H1 (cell line): ENCODE measurements around the gene APOL6. TPM values are rescaled to one million over a fixed set of nuclear protein-coding genes. Genes with fewer than 3 reads are reported as not detected.

Experiments used
- CTCF ChIA-PET: fragments of 300-600 bp; sonication (Branson Sonifier 250); formaldehyde crosslinking; loops from one replicate; lab custom pipeline; 2021; ENCODE audit not compliant: partially characterized antibody; lab: Charles Lee
- POLR2A ChIA-PET: fragments of 300-600 bp; sonication (Branson Sonifier 250); formaldehyde crosslinking; loops from one replicate; lab custom pipeline; 2021; ENCODE audit warnings: inconsistent platforms; ENCODE audit not compliant: partially characterized antibody; lab: Charles Lee
- DNase-seq, 2 experiments: peaks; one replicate each; pipeline versions ENCODE4 v3.0.0 to v3.0.0-alpha.2; 2010 to 2022; ENCODE audit warnings: low spot score in 2 of 2, low read depth in 1 of 2, mixed read lengths in 1 of 2
- FAIRE-seq: peaks from 2 replicates; lab custom pipeline; 2011; peaks lifted over from hg19 to GRCh38; lab: Jason Lieb, UNC
- H2AFZ ChIP-seq: 2 replicates; pipeline ENCODE4 v1.8.1; 2012; ENCODE audit warnings: low read length, inconsistent platforms
- H2AK5ac ChIP-seq: 2 replicates; pipeline ENCODE4 v1.6.1; 2013; ENCODE audit warnings: low read depth, low read length
- H2BK120ac ChIP-seq: replicated peaks from 2 replicates; pipeline ENCODE3; 2013; ENCODE audit warnings: low read depth, low read length, inconsistent platforms
- H2BK12ac ChIP-seq: 2 replicates; pipeline ENCODE4 v1.6.1; 2013; ENCODE audit warnings: low read depth, low read length
- H2BK15ac ChIP-seq: 2 replicates; pipeline ENCODE4 v1.6.1; 2013; ENCODE audit warnings: low read length
- H2BK20ac ChIP-seq: 2 replicates; pipeline ENCODE4 v1.6.1; 2013; ENCODE audit warnings: low read length
- H2BK5ac ChIP-seq: 2 replicates; pipeline ENCODE4 v1.6.1; 2013; ENCODE audit warnings: low read depth, low read length
- H3K14ac ChIP-seq: 2 replicates; pipeline ENCODE4 v1.6.1; 2013; ENCODE audit warnings: inconsistent platforms; ENCODE audit not compliant: insufficient read length
- H3K18ac ChIP-seq: 2 replicates; pipeline ENCODE4 v1.6.1; 2013; ENCODE audit warnings: low read length; ENCODE audit errors: extremely low read depth
- H3K23ac ChIP-seq: 2 replicates; pipeline ENCODE4 v1.6.1; 2013; ENCODE audit warnings: inconsistent platforms; ENCODE audit not compliant: insufficient read length
- H3K23me2 ChIP-seq: 2 replicates; pipeline ENCODE4 v1.6.1; 2013; ENCODE audit warnings: low read depth, low read length
- H3K27ac ChIP-seq: 2 replicates; pipeline ENCODE4 v1.6.1; 2011; ENCODE audit warnings: low read depth, low read length, inconsistent platforms
- H3K27me3 ChIP-seq, 4 experiments: replicated peaks in 1 of 4; 1 replicate in 1 of 4; 2 replicates in 3 of 4; pipeline versions ENCODE4 v1.6.1 to v1.8.1; 2011 to 2013; ENCODE audit warnings: low read length in 3 of 4, mild to moderate bottlenecking in 3 of 4, inconsistent platforms in 2 of 4, mixed read lengths in 2 of 4, moderate library complexity in 1 of 4; ENCODE audit not compliant: control insufficient read depth in 3 of 4, insufficient read depth in 3 of 4; ENCODE audit errors: extremely low read depth in 1 of 4
- H3K36me3 ChIP-seq, 4 experiments: 2 replicates each; pipeline versions ENCODE4 v1.6.1 to v1.8.1; 2011 to 2013; ENCODE audit warnings: mild to moderate bottlenecking in 4 of 4, low read length in 3 of 4, moderate library complexity in 2 of 4, control low read depth in 1 of 4, inconsistent platforms in 1 of 4; ENCODE audit not compliant: insufficient read depth in 4 of 4, control insufficient read depth in 2 of 4
- H3K4ac ChIP-seq: replicated peaks from 2 replicates; pipeline ENCODE3; 2013; ENCODE audit warnings: low read length, low read depth, mixed read lengths, inconsistent platforms; ENCODE audit not compliant: insufficient read length
- H3K4me1 ChIP-seq, 4 experiments: replicated peaks in 1 of 4; 1 replicate in 1 of 4; 2 replicates in 3 of 4; pipeline versions ENCODE4 v1.6.1 to v1.8.1; 2011 to 2013; ENCODE audit warnings: low read length in 3 of 4, inconsistent platforms in 2 of 4, mixed read lengths in 1 of 4; ENCODE audit not compliant: insufficient read depth in 4 of 4, control insufficient read depth in 3 of 4
- H3K4me2 ChIP-seq, 2 experiments: 2 replicates each; pipeline versions ENCODE4 v1.6.1 to v1.8.1; 2011 to 2013; ENCODE audit warnings: low read depth in 2 of 2, low read length in 2 of 2, control low read depth in 1 of 2, inconsistent platforms in 1 of 2, mild to moderate bottlenecking in 1 of 2; ENCODE audit not compliant: insufficient read depth in 1 of 2
- H3K4me3 ChIP-seq, 4 experiments: fragments of 200-600, 300-600 bp in 1 of 4; sonication (generic), shearing (Covaris generic), sonication (Bioruptor Twin) in 1 of 4; 2 replicates each; pipeline versions ENCODE4 v1.5.1 to v1.8.1; 2011 to 2016; ENCODE audit warnings: low read length in 4 of 4, low read depth in 3 of 4, control low read depth in 2 of 4, inconsistent platforms in 2 of 4, mild to moderate bottlenecking in 2 of 4, mixed read lengths in 1 of 4, moderate library complexity in 1 of 4; ENCODE audit not compliant: insufficient read depth in 2 of 4; ENCODE audit errors: extremely low read depth in 1 of 4
- H3K56ac ChIP-seq: replicated peaks from 2 replicates; pipeline ENCODE3; 2013; ENCODE audit warnings: low read depth, mild to moderate bottlenecking, mixed read lengths, low read length, inconsistent platforms; ENCODE audit not compliant: insufficient read length
- H3K79me1 ChIP-seq: 2 replicates; pipeline ENCODE4 v1.6.1; 2013; ENCODE audit warnings: low read depth, low read length, control low read depth
- H3K79me2 ChIP-seq, 2 experiments: 2 replicates each; pipeline versions ENCODE4 v1.6.1 to v1.8.1; 2012 to 2013; ENCODE audit warnings: low read length in 2 of 2, mild to moderate bottlenecking in 2 of 2, inconsistent platforms in 1 of 2; ENCODE audit not compliant: insufficient read depth in 2 of 2, control insufficient read depth in 1 of 2
- H3K9ac ChIP-seq, 4 experiments: replicated peaks in 1 of 4; 1 replicate in 1 of 4; 2 replicates in 3 of 4; pipeline versions ENCODE4 v1.6.1 to v1.8.1; 2011 to 2013; ENCODE audit warnings: low read depth in 3 of 4, low read length in 3 of 4, control low read depth in 2 of 4, mild to moderate bottlenecking in 2 of 4, moderate library complexity in 2 of 4, inconsistent platforms in 1 of 4; ENCODE audit errors: extremely low read depth in 1 of 4
- H3K9me3 ChIP-seq, 2 experiments: 2 replicates each; pipeline versions ENCODE4 v1.6.1 to v1.8.1; 2012 to 2013; ENCODE audit warnings: mild to moderate bottlenecking in 2 of 2, moderate library complexity in 2 of 2, control low read depth in 1 of 2, inconsistent platforms in 1 of 2, low read depth in 1 of 2, low read length in 1 of 2, mixed read lengths in 1 of 2; ENCODE audit not compliant: insufficient read depth in 2 of 2
- H4K20me1 ChIP-seq, 2 experiments: replicated peaks in 1 of 2; 2 replicates each; pipeline versions ENCODE3 to v1.8.1; 2011 to 2013; ENCODE audit warnings: inconsistent platforms in 2 of 2, low read length in 2 of 2, mild to moderate bottlenecking in 1 of 2; ENCODE audit not compliant: insufficient read depth in 2 of 2, control insufficient read depth in 1 of 2
- H4K5ac ChIP-seq: 2 replicates; pipeline ENCODE4 v1.6.1; 2013; ENCODE audit warnings: low read length, low read depth, mixed read lengths, inconsistent platforms; ENCODE audit not compliant: insufficient read length
- H4K8ac ChIP-seq: 2 replicates; pipeline ENCODE4 v1.8.0; 2013; ENCODE audit warnings: mild to moderate bottlenecking, moderate library complexity, low read length, inconsistent platforms; ENCODE audit not compliant: insufficient read depth; ENCODE audit errors: extremely low read depth
- H4K91ac ChIP-seq: replicated peaks from 2 replicates; pipeline ENCODE3; 2013; ENCODE audit warnings: low read length, mixed read lengths, inconsistent platforms; ENCODE audit not compliant: insufficient read length
- RXRA ChIP-seq: IDR thresholded peaks from 2 replicates; pipeline ENCODE4 v1.6.1; 2011; ENCODE audit warnings: low read depth, mild to moderate bottlenecking, low read length, moderate library complexity; ENCODE audit not compliant: insufficient read depth
- TEAD4 ChIP-seq: IDR thresholded peaks from 2 replicates; pipeline ENCODE4 v1.6.1; 2012; ENCODE audit warnings: low read depth, low read length, inconsistent platforms, mixed read lengths
- WGBS, 2 experiments: shearing (Covaris generic) in 1 of 2; methylation state at CpG; one replicate each; pipeline versions ENCODE4 v1.1.6 to v1.1.7; 2013 to 2015; ENCODE audit warnings: low lambda C conversion rate in 2 of 2, mixed read lengths in 2 of 2, inconsistent platforms in 1 of 2, low coverage in 1 of 2, missing lambda C conversion rate in 1 of 2; ENCODE audit not compliant: insufficient replicate concordance in 2 of 2, insufficient coverage in 1 of 2, insufficient read length in 1 of 2; ENCODE audit errors: extremely low coverage in 1 of 2, missing lambda C conversion rate in 1 of 2; 5-methylcytosine and 5-hydroxymethylcytosine counted together
- polyA plus RNA-seq, 7 experiments: library from polyadenylated mRNA; depleted of rRNA in 3 of 7; stranded (reverse) in 5 of 7; unstranded in 2 of 7; fragments of >200 nt in 5 of 7; fragments of 200-250 nt in 2 of 7; gene quantifications; 1 replicate in 5 of 7; 2 replicates in 1 of 7; 4 replicates in 1 of 7; pipeline versions ENCODE4 v1.2.1 to v1.2.3, GENCODE V29; 2011 to 2013; ENCODE audit warnings: missing spikeins in 2 of 7, mixed read lengths in 2 of 7
- total RNA-seq: library from RNA; stranded (reverse); fragmentation: NEBNext Ultra II Directional; extraction: Animal tissue kit (Norgen Biotek cat#: 25700); gene quantifications from 2 replicates; pipeline ENCODE4 v1.2.1, GENCODE V29; 2021

The APOL6 gene
- total and polyA plus RNA-seq, 2 of the 8 experiments (the other 6 are each of a cell fraction or from before 2014, with no cell fraction given), result 0.06 to 0.13 TPM

DNA sequence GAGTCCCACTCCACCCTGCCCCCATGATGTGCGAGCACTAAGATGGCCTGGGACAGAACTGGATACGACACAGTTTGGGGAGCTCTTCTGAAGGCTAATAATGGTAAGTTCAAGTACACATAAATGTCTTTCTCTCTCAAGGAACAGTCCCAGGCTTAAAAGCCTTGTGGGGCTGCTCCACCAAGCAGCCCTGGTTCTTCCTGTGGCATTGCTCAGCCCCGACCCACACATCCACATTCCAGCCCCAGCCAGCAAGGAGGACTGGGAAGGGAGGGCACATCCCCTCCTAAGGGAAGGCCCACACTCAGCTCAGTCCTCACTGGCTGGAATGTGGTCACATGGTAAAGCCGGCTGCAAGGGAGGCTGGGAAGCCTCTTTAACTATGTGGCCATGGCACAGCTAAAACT, 17.9 kb upstream of the APOL6 start:
- no peak overlapping the region for H3K4me3 ChIP-seq
- no peak overlapping the region for H4K91ac ChIP-seq
- CTCF ChIA-PET, result interaction anchor here (0.7 to 4.1 kb wide), 14 partner anchors 10 to 494 kb away, joined by 3 to 30 read pairs (median 6); no protein-coding TSS in a partner anchor
- H4K20me1 ChIP-seq, result peaks cover 0 to 3% of the 10 kb centered on the region in 2 experiments
- 0 out of 2 replicates have a peak overlapping the region, but pooled peaks have one; percentile 40 for H2BK20ac ChIP-seq
- POLR2A ChIA-PET, result interaction anchor here (0.5 to 1.0 kb wide), 3 partner anchors 10 to 436 kb away, joined by 3 read pairs; no protein-coding TSS in a partner anchor
- H3K56ac ChIP-seq, result no peak overlapping the region
- peaks cover 9% of the 10 kb centered on the region for H3K23me2 ChIP-seq
- WGBS, 2 experiments, result 86% methylated on average over 2 of the region's 4 CpGs; no CpG with 5 or more reads in 1 of the 2 experiments
- H3K9ac ChIP-seq, result no peak overlapping the region
- FAIRE-seq, result no peak
- no peak overlapping the region for H3K23ac ChIP-seq
- H3K27me3 ChIP-seq, result peaks cover 0 to 2% (median 0%) of the 10 kb centered on the region in 4 experiments; a peak in 1 of 7 replicates
- no peak overlapping the region for H4K8ac ChIP-seq
- no peak overlapping the region for H3K4ac ChIP-seq
- H2BK15ac ChIP-seq, result 0 out of 2 replicates have a peak overlapping the region, but pooled peaks have one; percentile 46
- H3K14ac ChIP-seq, result no peak overlapping the region
- no peak overlapping the region for H3K4me2 ChIP-seq
- no peak overlapping the region for H4K5ac ChIP-seq
- no peak overlapping the region for H2BK5ac ChIP-seq
- no peaks in the 10 kb centered on the region for H3K9me3 ChIP-seq
- peak overlapping the region; percentile 1; the same call in 1 of the 2 replicates for H2AK5ac ChIP-seq
- no peak overlapping the region for H2AFZ ChIP-seq
- no peaks in the 10 kb centered on the region for H3K79me1 ChIP-seq
- no peaks in the 10 kb centered on the region for H3K79me2 ChIP-seq
- no peaks in the 10 kb centered on the region; a peak in 1 of 8 replicates for H3K36me3 ChIP-seq
- H3K27ac ChIP-seq, result no peak overlapping the region
- no peak overlapping the region for H2BK120ac ChIP-seq
- H2BK12ac ChIP-seq, result no peak overlapping the region; the same call in 1 of the 2 replicates
- TF ChIP-seq TEAD4 (0 out of 2 replicates have a peak, but pooled peaks have one; percentile 31), RXRA (no peak)
- no peak overlapping the region for H3K18ac ChIP-seq
- H3K4me1 ChIP-seq, result peaks cover 0 to 18% (median 7%) of the 10 kb centered on the region in 4 experiments; a peak in 6 of 7 replicates
- DNase-seq, result no peak
